K562 (cell line): ENCODE measurements around the gene PIMREG. TPM values are rescaled to one million over a fixed set of nuclear protein-coding genes. Genes with fewer than 3 reads are reported as not detected.

Source experiments
- ATAC-seq: fragments of 200-7000 bp; cut with Tn5 transposase; 3 replicates; pipeline ENCODE4 v1.9.1; 2020; ENCODE audit warnings: moderate library complexity
- BruUV-seq: library from RNA; stranded (reverse); fragments of 400-500 nt; replicated peaks from 2 replicates; lab custom pipeline; 2021; lab: Mats Ljungman, UMichigan
- CTCF ChIA-PET: fragments of 300-600 bp; formaldehyde crosslinking; extraction: SDS; loops from one replicate; lab custom pipeline; 2021; ENCODE audit warnings: low intra/inter-chr PET ratio; lab: Yijun Ruan, JAX
- POLR2A ChIA-PET: fragments of 300-600, 350-650 bp; sonication (Branson Sonifier 250); formaldehyde crosslinking; extraction: SDS; loops from one replicate; lab custom pipeline; 2021; ENCODE audit warnings: antibody characterized with exemption, inconsistent platforms; lab: Yijun Ruan, JAX
- DNase-seq, 4 experiments: peaks; one replicate each; pipeline versions ENCODE4 v3.0.0 to v3.0.0-alpha.2; 2011 to 2018; ENCODE audit warnings: low spot score in 3 of 4, mixed read lengths in 3 of 4; ENCODE audit errors: extremely low read depth in 1 of 4
- FAIRE-seq: peaks from 2 replicates; lab custom pipeline; 2011; peaks lifted over from hg19 to GRCh38; lab: Jason Lieb, UNC
- H2AFZ ChIP-seq: 2 replicates; pipeline ENCODE4 v1.6.0; 2011; ENCODE audit warnings: low read depth, low read length, control low read depth, inconsistent platforms
- H3K27ac ChIP-seq: fragments of 200-600 bp; 3 replicates; pipeline ENCODE4 v1.8.0; 2011; ENCODE audit warnings: low read depth, mild to moderate bottlenecking, control low read depth, inconsistent platforms, low read length, moderate library complexity, mixed read lengths; ENCODE audit errors: extremely low read depth
- H3K27me3 ChIP-seq, 2 experiments: fragments of 300-600 bp in 1 of 2; 2 replicates in 1 of 2; 3 replicates in 1 of 2; pipeline versions ENCODE4 v1.6.0 to v1.8.0; 2011; ENCODE audit warnings: inconsistent platforms in 2 of 2, low read length in 2 of 2, mild to moderate bottlenecking in 1 of 2, mixed read lengths in 1 of 2, moderate library complexity in 1 of 2; ENCODE audit not compliant: control insufficient read depth in 2 of 2, insufficient read depth in 2 of 2
- H3K36me3 ChIP-seq: fragments of 300-600 bp; 3 replicates; pipeline ENCODE4 v1.8.0; 2011; ENCODE audit warnings: mild to moderate bottlenecking, low read length, inconsistent platforms; ENCODE audit not compliant: control insufficient read depth, insufficient read depth
- H3K4me1 ChIP-seq, 2 experiments: fragments of 200-600 bp in 1 of 2; replicated peaks in 1 of 2; 2 replicates in 1 of 2; 3 replicates in 1 of 2; pipeline versions ENCODE4 v1.5.1 to v1.8.0; 2011; ENCODE audit warnings: inconsistent platforms in 2 of 2, low read length in 2 of 2, mild to moderate bottlenecking in 1 of 2, mixed read lengths in 1 of 2, moderate library complexity in 1 of 2; ENCODE audit not compliant: control insufficient read depth in 2 of 2, insufficient read depth in 2 of 2
- H3K4me2 ChIP-seq: 2 replicates; pipeline ENCODE4 v1.6.1; 2011; ENCODE audit warnings: low read length, control low read depth, inconsistent platforms, mixed read lengths; ENCODE audit not compliant: insufficient read depth
- H3K4me3 ChIP-seq: fragments of 200-600 bp; sonication (generic), shearing (Covaris generic); 2 replicates; pipeline ENCODE4 v1.5.1; 2016; ENCODE audit warnings: control low read depth, inconsistent platforms
- H3K79me2 ChIP-seq: fragments of 200-600 bp; 3 replicates; pipeline ENCODE4 v1.8.0; 2011; ENCODE audit warnings: low read length, inconsistent platforms; ENCODE audit not compliant: control insufficient read depth, insufficient read depth
- H3K9ac ChIP-seq, 2 experiments: 2 replicates each; pipeline versions ENCODE4 v1.6.0 to v1.6.1; 2011; ENCODE audit warnings: low read depth in 2 of 2, low read length in 2 of 2, control low read depth in 1 of 2, inconsistent platforms in 1 of 2, mild to moderate bottlenecking in 1 of 2, mixed read lengths in 1 of 2; ENCODE audit not compliant: insufficient read depth in 1 of 2
- H3K9me1 ChIP-seq: one replicate; pipeline ENCODE4 v1.6.0; 2011; ENCODE audit warnings: inconsistent platforms, mild to moderate bottlenecking, low read length, moderate library complexity; ENCODE audit not compliant: control insufficient read depth, insufficient read depth
- H3K9me3 ChIP-seq: replicated peaks from 2 replicates; pipeline ENCODE4 v1.5.1; 2011; ENCODE audit warnings: low read depth, low read length, inconsistent platforms; ENCODE audit not compliant: control insufficient read depth, insufficient read depth
- H4K20me1 ChIP-seq: replicated peaks from 2 replicates; pipeline ENCODE4 v1.6.1; 2011; ENCODE audit warnings: low read length, inconsistent platforms, mixed read lengths; ENCODE audit not compliant: control insufficient read depth, insufficient read depth
- CHD2 ChIP-seq: IDR thresholded peaks from 2 replicates; pipeline ENCODE4 v1.6.1; 2011; ENCODE audit warnings: low read depth, low read length
- EHMT2 ChIP-seq: fragments of 450-650 bp; IDR thresholded peaks from 2 replicates; pipeline ENCODE4 v1.6.1; 2018; ENCODE audit warnings: antibody characterized with exemption
- ETV6 ChIP-seq, 3 experiments: fragments of 150-350 bp in 1 of 3; sonication (generic) in 1 of 3; formaldehyde crosslinking in 1 of 3; IDR thresholded peaks; 2 replicates each; pipeline versions ENCODE4 v1.6.1 to v1.8.0; 2014 to 2022; ENCODE audit warnings: borderline replicate concordance in 2 of 3, low read depth in 2 of 3, antibody characterized with exemption in 1 of 3, low read length in 1 of 3, mild to moderate bottlenecking in 1 of 3, missing genetic modification reagents in 1 of 3
- FOSL1 ChIP-seq: fragments of 200-800 bp; sonication (Bioruptor generic); conservative IDR thresholded peaks from 2 replicates; pipeline ENCODE4 v1.6.1; 2016; ENCODE audit warnings: missing genetic modification characterization, missing compliant biosample characterization
- FOXK2 ChIP-seq, 2 experiments: fragments of 450-650 bp; IDR thresholded peaks in 1 of 2; conservative IDR thresholded peaks in 1 of 2; 2 replicates each; pipeline ENCODE4 v1.6.1; 2016; ENCODE audit warnings: low read depth in 2 of 2, mild to moderate bottlenecking in 1 of 2
- FOXP1 ChIP-seq: sonication (generic); formaldehyde crosslinking; IDR thresholded peaks from 2 replicates; pipeline ENCODE4 v1.8.0; 2022; ENCODE audit warnings: mild to moderate bottlenecking, missing genetic modification reagents
- GATA2 ChIP-seq: sonication (generic); formaldehyde crosslinking; IDR thresholded peaks from 2 replicates; pipeline ENCODE4 v1.4.0; 2020; ENCODE audit warnings: mild to moderate bottlenecking, missing genetic modification reagents
- JUNB ChIP-seq: fragments of 450-650 bp; formaldehyde crosslinking; conservative IDR thresholded peaks from 2 replicates; pipeline ENCODE4 v1.4.0; 2020; ENCODE audit warnings: mild to moderate bottlenecking
- JUND ChIP-seq, 2 experiments: IDR thresholded peaks; 2 replicates in 1 of 2; 3 replicates in 1 of 2; pipeline ENCODE4 v1.6.1; 2011; ENCODE audit warnings: borderline replicate concordance in 2 of 2, low read depth in 2 of 2, low read length in 2 of 2, improper control_type of control experiment in 1 of 2, missing biosample characterization in 1 of 2, missing genetic modification characterization in 1 of 2, missing genetic modification reagents in 1 of 2
- KDM5B ChIP-seq: fragments of 200-600 bp; sonication (generic); IDR thresholded peaks from 2 replicates; pipeline ENCODE4 v1.6.1; 2012; ENCODE audit warnings: low read depth, mild to moderate bottlenecking, moderate library complexity, low read length, control low read depth, inconsistent platforms; ENCODE audit not compliant: insufficient replicate concordance
- KLF16 ChIP-seq: IDR thresholded peaks from 2 replicates; pipeline ENCODE4 v1.6.1; 2016; ENCODE audit warnings: antibody characterized with exemption
- NR2F6 ChIP-seq: fragments of 450-650 bp; formaldehyde crosslinking; IDR thresholded peaks from 2 replicates; pipeline ENCODE4 v1.4.0; 2020; ENCODE audit warnings: mild to moderate bottlenecking
- PHTF2 ChIP-seq: fragments of 250-450 bp; sonication (Bioruptor Pico); IDR thresholded peaks from 2 replicates; pipeline ENCODE4 v1.5.0; 2021; ENCODE audit warnings: mild to moderate bottlenecking
- SMAD2 ChIP-seq: fragments of 150-350 bp; IDR thresholded peaks from 2 replicates; pipeline ENCODE4 v1.6.1; 2014; ENCODE audit warnings: low read depth, mild to moderate bottlenecking, low read length
- ZC3H11A ChIP-seq: IDR thresholded peaks from 2 replicates; pipeline ENCODE4 v1.6.1; 2012; ENCODE audit warnings: low read depth, low read length, improper control_type of control experiment
- ZKSCAN8 ChIP-seq: fragments of 200-800 bp; sonication (Bioruptor generic); IDR thresholded peaks from 2 replicates; pipeline ENCODE4 v1.6.1; 2016; ENCODE audit warnings: missing genetic modification characterization, missing compliant biosample characterization
- ZNF165 ChIP-seq: fragments of 250-450 bp; sonication (Bioruptor Pico); IDR thresholded peaks from 2 replicates; pipeline ENCODE4 v1.4.0; 2020; ENCODE audit warnings: borderline replicate concordance
- ZNF431 ChIP-seq: sonication (generic); formaldehyde crosslinking; IDR thresholded peaks from 2 replicates; pipeline ENCODE4 v1.8.0; 2022; ENCODE audit warnings: mild to moderate bottlenecking, missing genetic modification reagents
- WGBS: fragments of 100-300 bp; shearing (Covaris generic); methylation state at CpG from one replicate; pipeline ENCODE4 v1.1.6; 2016; ENCODE audit warnings: low coverage, mixed read lengths; ENCODE audit not compliant: insufficient coverage; ENCODE audit errors: missing lambda C conversion rate; 5-methylcytosine and 5-hydroxymethylcytosine counted together
- in situ Hi-C: fragments of 300-500 bp; cut with MboI; formaldehyde crosslinking; loops from 4 replicates; pipeline ENCODE4 v1.15.0; 2018; ENCODE audit warnings: inconsistent platforms, mixed read lengths
- intact Hi-C: fragments of 100-400 bp; cut with micrococcal nuclease; formaldehyde crosslinking; loops from 2 replicates; pipeline ENCODE4 v1.14.2; 2022
- polyA plus RNA-seq, 8 experiments: library from polyadenylated mRNA; depleted of rRNA in 4 of 8; stranded (reverse) in 5 of 8; unstranded in 3 of 8; fragments of >200 nt; fragmentation: Nextera tagmentation in 2 of 8; fragmentation: Illumina TruSeq in 1 of 8; extraction: Ambion mirVana in 2 of 8; extraction: Trizol in 1 of 8; gene quantifications; 2 replicates each; pipeline versions ENCODE4 v1.2.1 to v1.2.3, GENCODE V29; 2011 to 2014; ENCODE audit warnings: inconsistent platforms in 1 of 8, missing spikeins in 1 of 8
- total RNA-seq, 7 experiments: library from RNA; depleted of rRNA in 6 of 7; stranded (reverse); fragments of >200 nt in 6 of 7; fragmentation: Illumina TruSeq in 2 of 7; extraction: Trizol in 2 of 7; gene quantifications; 2 replicates each; pipeline versions ENCODE4 v1.2.1 to v1.2.3, GENCODE V29; 2011 to 2021; ENCODE audit warnings: low replicate concordance in 1 of 7
- TF ChIP-seq, protein P1 (sequence below): fragments of 250-450 bp; sonication (Bioruptor Pico); IDR thresholded peaks from 2 replicates; pipeline ENCODE4 v1.5.0; 2021

The PIMREG gene
- total and polyA plus RNA-seq, 9 of the 15 experiments (the other 6 are each of a cell fraction or from before 2014, with no cell fraction given) = 1.1 to 16.7 (median 9.4) TPM

DNA sequence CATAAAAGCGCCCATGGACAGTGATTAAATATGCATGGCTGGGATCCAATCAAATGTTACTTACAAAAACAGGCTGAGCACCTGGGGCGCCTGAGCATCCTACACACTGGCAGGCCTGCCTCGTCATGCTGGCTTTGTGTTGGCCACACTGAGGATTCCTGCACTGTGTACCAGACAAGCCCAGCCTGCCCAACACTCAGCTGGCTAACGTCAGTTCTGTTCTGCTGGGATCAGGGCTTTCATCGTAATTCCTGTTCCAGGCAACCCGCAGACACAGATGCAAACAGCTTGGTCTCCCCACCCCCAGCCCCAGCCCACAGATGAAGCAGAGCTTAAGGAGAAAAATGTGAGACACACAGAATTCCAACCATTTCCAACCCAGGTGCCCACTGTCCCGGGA is 30.7 kb downstream of the PIMREG start (continued):
- TF ChIP-seq ETV6 (IDR thresholded peaks at IDR 0.05; ENCODE audit: borderline replicate concordance in 1 of 2, low read depth in 2 of 2, low read length in 1 of 2) = no peak
- TF ChIP-seq ETV6 (CRISPR knock-in tag; IDR thresholded peaks at IDR 0.05; ENCODE audit: borderline replicate concordance) = no peak
- no peak for TF ChIP-seq CHD2
- no peak for TF ChIP-seq ZKSCAN8 (CRISPR knock-in tag)
- TF ChIP-seq NR2F6 (CRISPR knock-in tag) = no peak
- TF ChIP-seq KDM5B = no peak
- no peak for TF ChIP-seq FOXP1 (CRISPR knock-in tag)
- no peak for TF ChIP-seq ZNF165 (CRISPR knock-in tag)
- no peak for TF ChIP-seq FOSL1 (tag)
- no peak for TF ChIP-seq JUND (IDR thresholded peaks at IDR 0.05; ENCODE audit: borderline replicate concordance, low read depth, low read length)
- TF ChIP-seq JUND (tag; IDR thresholded peaks at IDR 0.05; ENCODE audit: borderline replicate concordance, low read depth, low read length) = no peak
- TF ChIP-seq ZNF431 (CRISPR knock-in tag) = no peak
- no peak for TF ChIP-seq PHTF2

DNA sequence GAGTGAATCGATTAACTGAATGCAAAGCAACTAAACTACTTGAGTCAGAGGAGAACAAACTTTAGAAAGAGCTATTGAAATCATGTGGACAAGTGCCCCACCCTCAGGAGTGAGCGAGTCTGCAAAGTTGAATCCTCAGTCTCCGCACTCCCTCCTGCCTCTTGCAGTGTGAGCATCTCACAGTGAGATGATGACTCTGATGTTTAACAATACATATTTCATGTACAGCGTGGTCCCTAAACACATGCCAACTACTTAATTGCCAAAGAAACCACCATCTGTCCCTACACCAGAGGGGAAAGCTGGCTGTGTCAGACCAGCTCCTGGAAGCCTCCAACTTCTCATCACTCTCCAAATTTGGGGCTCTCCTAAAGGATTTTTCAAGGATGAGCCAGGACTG is 31.2 kb downstream of the PIMREG start:
- Histone ChIP-seq H3K27ac (no peak overlapping the region), H3K9me3 (no peaks in the 10 kb centered on the region), H3K4me1 (peaks cover 8 to 10% of the 10 kb centered on the region in 2 experiments; a peak in 4 of 5 replicates), H3K4me3 (no peak overlapping the region), H3K9ac (no peak overlapping the region), H2AFZ (no peak overlapping the region), H3K79me2 (no peaks in the 10 kb centered on the region), H3K27me3 (peaks cover 0 to 5% of the 10 kb centered on the region in 2 experiments; a peak in 1 of 5 replicates), H3K9me1 (no peaks in the 10 kb centered on the region), H3K36me3 (no peaks in the 10 kb centered on the region), H3K4me2 (no peak overlapping the region), H4K20me1 (0 out of 2 replicates have a peak, but pooled peaks cover 7% of the 10 kb centered on the region)
- no peak for DNase-seq
- POLR2A ChIA-PET = no interaction called here
- intact Hi-C loops (no loop called here), in situ Hi-C loops (no loop called here)
- CTCF ChIA-PET = no interaction called here
- ATAC-seq = no peak
- BruUV-seq = no TSS peak
- WGBS = 16% methylated on average over 4 of the region's 4 CpGs
- no peak for FAIRE-seq
- TF ChIP-seq ZC3H11A (no peak), KLF16 (no peak), EHMT2 (no peak), FOXK2 (conservative IDR thresholded peaks at IDR 0.05 in 1 of 2, IDR thresholded peaks at IDR 0.05 in 1 of 2; ENCODE audit: low read depth in 2 of 2) (no peak), SMAD2 (no peak), GATA2 (CRISPR knock-in tag) (no peak), JUNB (no peak)
- TF ChIP-seq, protein P1, sequence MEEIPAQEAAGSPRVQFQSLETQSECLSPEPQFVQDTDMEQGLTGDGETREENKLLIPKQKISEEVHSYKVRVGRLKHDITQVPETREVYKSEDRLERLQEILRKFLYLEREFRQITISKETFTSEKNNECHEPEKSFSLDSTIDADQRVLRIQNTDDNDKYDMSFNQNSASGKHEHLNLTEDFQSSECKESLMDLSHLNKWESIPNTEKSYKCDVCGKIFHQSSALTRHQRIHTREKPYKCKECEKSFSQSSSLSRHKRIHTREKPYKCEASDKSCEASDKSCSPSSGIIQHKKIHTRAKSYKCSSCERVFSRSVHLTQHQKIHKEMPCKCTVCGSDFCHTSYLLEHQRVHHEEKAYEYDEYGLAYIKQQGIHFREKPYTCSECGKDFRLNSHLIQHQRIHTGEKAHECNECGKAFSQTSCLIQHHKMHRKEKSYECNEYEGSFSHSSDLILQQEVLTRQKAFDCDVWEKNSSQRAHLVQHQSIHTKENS = no peak
